ENCODE measurements around the gene VWDE.
"Not testable (repeated sequence)": the region's sequence is repeated elsewhere in the genome, so short reads cannot be mapped to it uniquely, and the experiment has no call there.

Gene VWDE

DNA sequence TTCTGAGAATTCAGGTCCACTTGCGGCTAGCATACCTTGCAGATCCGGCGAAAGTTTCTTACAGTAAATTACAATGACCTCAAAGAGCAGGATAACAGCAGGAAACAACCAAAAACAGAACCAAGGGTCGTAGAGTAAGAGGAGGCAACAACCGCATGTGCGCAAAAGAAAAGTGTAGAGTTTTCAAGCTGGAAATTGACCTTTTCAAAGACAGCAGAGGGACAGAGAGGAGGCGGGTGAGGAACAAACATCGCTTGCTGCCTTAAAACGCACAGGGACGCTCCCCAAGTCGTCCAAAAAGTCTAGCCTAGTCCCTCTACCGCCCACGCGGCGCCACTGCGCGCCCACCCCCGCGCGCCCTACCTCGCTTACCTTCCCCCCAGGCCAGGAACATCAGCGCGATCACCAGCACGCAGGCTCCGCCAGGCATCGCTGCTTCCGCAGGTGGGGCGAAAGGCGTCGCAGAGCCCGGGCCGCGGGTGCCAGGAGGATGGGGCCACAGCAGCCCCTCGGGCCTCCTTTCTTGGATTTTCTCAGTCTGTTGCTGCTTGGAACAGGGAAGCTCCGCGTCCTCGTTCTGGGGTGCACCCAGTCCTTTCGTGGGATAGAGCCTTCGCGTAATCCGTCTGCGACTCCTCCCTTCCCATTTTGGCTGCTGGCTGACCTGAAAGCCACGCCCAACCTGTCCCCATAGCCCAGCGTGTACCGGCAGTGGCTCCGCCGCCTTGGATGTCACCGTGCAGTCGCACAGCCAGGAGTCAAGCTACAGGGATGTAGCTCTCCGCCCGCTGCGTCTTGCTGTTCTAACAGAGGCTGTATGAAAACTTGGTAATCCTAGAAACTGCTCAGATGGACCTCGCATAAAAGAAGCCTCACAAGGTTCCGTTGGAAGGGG is at the start of gene VWDE:
Gene VWDE (minus strand): TSS at position 579 of the 895 bp plus-strand sequence. CDS start 149 bp downstream, at position 430.
- DNase-seq (ENCODE audit: low read depth in 2 of 2): no peak

DNA sequence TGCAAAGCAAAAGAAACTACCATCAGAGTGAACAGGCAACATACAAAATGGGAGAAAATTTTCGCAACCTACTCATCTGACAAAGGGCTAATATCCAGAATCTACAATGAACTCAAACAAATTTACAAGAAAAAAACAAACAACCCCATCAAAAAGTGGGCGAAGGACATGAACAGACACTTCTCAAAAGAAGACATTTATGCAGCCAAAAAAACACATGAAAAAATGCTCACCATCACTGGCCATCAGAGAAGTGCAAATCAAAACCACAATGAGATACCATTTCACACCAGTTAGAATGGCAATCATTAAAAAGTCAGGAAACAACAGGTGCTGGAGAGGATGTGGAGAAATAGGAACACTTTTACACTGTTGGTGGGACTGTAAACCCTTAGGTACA is 49.5 kb upstream of the VWDE start:
- not testable (repeated sequence) for DNase-seq (ENCODE audit: low read depth in 2 of 2)

DNA sequence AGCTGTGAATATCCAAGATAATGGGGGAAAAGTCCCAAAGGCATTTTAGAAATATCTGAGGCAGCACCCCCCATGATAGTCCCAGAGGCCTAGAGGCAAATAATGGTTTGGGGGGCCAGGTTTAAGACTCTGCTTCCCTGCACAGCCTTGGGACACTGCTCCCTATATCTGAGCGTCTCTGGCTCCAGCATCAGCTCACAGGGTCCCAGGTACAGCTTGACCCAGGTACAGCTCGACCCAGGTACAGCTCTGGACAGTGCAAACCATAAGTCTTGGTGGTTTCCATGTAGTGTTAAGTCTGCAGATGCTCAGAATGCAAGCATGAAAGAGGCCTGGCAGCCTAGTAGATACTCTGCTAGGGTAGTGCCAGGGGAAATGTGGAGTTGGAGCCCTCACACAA is 47.0 kb upstream of the VWDE start:
- no peak for DNase-seq (ENCODE audit: low read depth in 2 of 2)

DNA sequence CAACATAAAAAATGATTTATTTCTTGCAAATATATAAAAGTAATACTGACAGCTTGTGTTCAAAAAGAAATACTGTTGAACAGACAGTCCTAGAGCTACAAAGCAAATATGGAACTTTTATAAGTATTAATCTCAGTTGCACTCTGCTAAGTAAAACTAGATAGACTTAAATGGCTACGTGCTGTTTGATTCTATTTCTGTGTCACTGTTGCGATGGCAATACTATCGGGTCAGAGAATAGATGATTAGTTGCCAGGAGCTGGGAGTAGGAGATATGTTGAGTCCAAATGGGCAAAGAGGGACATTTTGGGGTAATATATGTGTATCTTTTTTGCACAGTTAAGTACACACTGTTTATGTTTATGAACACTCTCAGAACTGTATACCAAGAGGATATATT is 41.1 kb upstream of the VWDE start:
- DNase-seq (ENCODE audit: low read depth in 2 of 2): no peak

DNA sequence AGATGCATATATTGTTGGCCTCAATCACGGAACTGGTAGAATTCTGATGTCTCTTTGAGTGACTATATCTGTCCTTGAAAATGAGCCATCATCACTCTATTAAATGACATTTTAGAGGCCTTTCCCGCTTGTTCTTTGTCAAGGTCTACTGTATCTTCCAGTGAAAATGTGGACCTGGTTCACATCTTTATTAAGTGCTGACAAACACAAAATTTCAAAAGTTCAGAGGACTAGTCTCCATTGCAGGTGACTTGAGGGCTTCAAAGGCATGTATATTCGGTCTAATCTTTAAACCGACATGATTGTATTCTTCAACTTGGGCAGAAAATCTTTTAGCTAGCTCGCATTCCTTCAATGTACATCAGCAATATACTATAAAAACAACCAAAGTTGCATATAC is 36.6 kb upstream of the VWDE start:
- no peak for DNase-seq (ENCODE audit: low read depth in 2 of 2)

DNA sequence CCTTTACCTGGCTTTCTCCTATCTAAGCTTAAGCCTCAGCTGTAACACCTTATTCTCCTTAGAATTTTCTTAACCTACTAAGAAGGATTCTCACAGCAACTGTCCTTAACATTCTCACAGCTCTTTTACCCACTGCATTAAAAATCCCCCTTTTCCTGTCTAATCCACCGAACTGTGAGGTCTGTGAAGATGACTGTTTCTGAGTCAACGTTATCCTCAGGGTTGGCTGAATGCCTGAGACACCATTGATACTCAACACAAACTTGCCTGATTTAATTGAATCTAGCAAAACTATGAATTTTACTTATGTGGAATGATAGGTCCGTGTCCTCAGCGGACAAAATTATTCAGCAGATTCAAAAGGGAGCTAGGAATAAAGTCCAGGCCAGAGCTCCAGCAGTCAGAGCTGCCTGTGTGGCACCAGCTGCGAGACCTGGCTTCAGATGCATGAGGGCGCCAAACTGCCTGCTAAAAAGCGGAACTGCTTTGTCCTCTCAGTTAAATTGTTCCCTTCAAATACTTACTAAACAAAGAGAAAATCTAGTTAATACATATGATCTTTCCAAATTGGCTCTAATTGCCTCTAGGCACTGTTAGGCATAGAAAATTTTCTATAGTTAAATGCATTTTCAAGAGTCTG is 33.4 kb upstream of the VWDE start:
- no peak for DNase-seq (ENCODE audit: low read depth in 2 of 2)

DNA sequence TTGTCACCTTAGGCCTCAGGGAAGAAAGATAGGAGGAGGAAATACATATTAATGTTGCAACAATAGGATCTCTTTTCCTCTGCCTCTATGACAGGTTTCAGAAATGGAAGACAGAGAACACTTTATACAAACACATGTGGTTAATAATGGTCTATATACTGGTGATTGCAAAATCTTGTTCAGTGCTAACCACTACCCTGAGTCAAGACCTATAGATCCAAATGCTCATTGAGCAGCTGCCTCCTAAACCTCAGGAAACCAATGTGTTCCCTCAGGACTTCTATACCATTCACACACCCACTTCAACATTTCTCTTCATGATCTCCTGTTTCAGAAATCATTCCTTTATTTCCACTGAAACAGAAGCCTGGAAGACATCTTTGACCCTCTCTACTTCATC is 32.5 kb upstream of the VWDE start:
- DNase-seq (ENCODE audit: low read depth in 2 of 2): no peak

DNA sequence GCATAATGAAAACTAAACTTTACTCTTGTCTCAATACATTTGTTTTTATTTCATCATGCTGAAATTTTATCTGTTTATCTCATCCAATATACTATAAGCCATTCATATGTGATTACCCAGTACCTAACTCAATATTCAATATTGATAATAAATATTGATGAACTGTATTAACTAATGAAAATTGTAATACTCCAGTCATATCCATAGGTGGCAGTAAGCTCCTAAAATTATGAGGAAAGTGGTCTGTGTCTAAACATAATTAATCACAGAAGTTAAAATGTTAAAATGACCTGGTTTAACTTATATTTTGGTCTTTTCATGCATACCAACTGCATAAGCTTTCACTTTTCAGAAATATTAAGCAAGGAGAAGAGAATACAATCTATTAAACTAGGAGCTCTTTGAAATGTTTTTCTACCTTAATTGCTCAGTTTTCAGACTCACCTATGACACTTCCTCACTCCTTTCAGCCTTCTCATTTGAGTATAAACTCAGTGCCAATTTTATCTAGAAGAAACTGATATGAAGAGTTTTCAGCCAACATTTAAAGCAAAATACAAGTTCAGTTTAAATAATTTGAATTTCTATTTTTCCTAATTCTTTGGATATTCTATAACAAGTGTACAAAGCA is 30.5 kb upstream of the VWDE start:
- DNase-seq (ENCODE audit: low read depth in 2 of 2): no peak

DNA sequence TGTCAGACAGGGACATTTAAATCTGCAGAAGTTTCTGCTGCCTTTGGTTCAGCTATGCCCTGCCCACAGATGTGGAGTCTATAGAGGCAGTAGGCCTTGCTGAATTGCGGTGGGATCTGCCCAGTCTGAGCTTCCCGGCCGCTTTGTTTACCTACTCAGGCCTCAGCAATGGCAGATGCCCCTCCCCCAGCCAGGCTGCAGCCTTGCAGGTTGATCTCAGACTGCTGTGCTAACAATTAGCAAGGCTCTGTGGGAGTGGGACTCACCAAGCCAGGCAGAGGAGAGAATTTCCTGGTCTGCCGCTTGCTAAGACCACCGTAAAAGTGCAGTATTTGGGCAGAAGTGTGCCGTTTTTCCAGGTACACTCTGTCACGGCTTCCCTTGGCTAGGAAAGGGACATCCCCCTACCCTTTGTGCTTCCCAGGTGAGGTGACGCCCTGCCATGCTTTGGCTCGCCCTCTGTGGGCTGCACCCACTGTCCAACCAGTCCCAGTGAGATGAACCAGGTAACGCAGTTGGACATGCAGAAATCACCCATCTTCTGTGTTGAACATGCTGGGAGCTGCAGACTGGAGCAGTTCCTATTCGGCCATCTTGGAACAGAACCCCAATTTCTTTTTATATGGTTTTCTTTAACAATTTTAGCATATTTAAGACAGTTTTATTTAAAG is 28.4 kb upstream of the VWDE start:
- no peak for DNase-seq (ENCODE audit: low read depth in 2 of 2)

DNA sequence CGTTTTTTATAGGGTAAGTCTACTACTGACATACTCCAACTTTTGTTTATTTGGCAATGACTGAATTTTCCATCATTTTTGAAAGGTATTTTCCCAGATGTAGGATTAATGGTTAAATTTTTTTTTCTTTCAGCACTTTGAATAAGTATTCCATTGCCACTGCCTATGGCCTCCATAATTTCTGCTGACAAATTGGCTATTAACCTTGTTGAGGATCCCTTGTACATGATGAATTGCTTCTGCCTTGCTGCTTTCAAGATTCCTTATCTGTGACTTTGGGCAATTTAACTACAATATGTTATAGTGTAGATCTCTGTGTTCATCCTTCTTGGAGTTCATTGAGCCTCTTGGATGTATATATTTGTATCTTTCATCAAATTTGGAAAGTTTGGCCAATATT is 21.6 kb upstream of the VWDE start:
- no peak for DNase-seq (ENCODE audit: low read depth in 2 of 2)

DNA sequence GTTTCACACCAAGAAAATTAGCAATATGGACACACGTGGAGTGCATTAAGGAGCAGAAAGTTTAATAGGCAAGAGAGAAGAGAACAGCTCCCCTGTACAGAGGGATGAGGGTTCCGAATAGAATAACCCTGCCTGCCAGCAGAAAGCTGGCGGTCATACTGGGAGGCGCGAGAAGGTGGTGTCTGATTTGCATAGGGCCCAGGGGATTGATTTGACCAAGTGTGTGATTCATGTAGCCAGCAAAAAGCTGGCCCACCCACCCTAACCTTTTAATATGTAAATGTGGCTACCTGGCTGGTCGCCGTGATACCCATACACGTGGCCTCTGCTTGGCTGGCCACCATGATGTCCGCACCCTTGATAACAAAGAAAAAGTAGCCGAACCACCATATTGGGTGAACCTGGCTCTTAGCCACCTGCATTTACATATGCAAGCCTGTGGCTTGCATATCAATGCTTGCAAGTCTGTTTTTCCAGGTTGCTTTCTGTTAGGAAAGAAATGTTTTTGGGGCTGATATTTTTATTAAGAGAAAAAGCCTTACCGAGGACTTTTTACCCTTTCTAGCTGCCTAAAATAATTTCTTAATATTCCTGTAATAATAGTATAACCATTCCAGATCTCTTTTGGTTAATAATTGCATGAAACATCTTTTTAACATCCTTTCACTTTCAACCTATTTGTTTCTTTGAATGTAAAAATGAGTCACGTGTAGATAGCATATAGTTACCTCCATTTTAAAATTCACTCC is 20.5 kb upstream of the VWDE start:
- no peak for DNase-seq (ENCODE audit: low read depth in 2 of 2)

DNA sequence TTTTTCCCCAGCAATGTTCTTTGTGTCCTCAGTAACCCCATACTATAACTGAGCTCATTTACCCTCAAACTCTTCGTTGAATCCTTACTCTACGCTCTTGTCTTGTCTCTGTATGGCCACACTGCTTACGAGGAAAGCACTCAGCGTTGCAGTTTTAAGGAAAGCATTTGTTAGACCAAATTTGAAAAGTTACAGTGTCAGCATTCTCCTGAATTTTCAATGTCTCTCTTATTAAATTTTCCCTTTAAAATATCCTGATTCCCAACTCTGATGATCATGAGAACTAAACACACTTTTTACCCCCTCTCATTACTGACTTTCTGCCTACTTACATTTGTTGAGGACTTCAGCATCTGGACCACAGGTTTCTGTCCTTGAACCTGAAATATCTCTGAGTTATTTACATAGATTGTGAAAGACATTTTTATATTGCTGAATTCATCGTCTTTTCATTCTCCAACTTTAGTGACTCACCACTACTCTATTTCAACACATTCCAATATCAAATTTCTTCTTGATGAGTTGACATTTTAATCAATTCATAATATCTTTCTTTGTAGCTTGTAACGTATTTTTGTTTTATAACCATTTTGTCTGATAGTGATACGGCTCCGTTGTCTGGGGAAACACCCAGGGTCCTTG is 19.8 kb upstream of the VWDE start:
- no peak for DNase-seq (ENCODE audit: low read depth in 2 of 2)

DNA sequence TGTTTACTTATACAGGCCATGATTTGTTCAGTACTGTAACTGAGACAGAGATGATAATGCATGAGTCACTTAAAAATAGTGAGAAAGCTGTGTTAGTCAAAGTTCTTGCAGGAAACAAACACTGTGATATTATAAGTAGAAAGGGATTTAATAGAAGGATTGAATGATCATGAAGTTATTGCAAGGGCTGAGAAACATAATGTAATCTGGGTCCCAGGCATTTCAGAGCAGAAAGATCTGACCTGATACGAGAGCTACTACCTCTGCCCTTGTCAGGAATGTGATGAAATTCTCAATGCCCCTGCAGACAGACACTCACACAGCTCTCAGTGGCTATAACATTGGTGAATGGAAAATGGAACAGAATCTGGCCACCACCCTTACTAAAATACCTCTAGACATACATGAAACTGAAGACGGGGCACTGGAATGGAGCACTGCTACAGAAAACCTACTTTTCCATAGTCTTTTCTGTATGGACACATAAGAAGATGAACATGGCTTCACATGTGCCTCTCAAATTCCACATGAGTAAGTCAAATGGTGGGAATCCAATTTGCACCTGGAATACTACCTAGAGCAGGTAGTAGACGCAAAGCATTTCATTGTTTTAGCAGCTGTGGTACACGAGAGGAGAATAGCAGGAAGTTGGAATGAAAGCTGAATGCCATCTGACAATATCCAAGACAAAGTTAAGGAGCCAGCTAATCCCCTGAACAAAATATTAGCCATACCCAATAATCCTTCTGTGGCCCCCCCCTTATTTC is 19.1 kb upstream of the VWDE start:
- DNase-seq (ENCODE audit: low read depth in 2 of 2): no peak

DNA sequence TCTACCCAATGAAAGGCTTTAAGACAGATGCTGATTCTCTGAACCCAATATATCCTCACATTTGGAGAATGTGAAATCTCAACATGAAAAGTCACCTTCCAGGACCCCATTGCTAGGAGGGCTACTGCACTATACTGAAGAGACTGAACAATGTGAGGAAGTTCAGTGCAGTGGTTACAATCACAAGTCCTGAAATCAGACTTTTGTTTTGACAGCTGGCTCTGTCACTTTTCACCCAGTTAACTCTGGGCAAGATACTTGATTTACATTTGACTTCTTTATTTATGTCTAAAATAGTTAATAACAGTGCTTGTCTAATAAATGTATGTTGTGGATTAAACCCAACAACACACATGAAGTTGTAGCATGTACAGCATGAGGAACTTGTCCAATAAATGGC is 14.8 kb upstream of the VWDE start:
- no peak for DNase-seq (ENCODE audit: low read depth in 2 of 2)

DNA sequence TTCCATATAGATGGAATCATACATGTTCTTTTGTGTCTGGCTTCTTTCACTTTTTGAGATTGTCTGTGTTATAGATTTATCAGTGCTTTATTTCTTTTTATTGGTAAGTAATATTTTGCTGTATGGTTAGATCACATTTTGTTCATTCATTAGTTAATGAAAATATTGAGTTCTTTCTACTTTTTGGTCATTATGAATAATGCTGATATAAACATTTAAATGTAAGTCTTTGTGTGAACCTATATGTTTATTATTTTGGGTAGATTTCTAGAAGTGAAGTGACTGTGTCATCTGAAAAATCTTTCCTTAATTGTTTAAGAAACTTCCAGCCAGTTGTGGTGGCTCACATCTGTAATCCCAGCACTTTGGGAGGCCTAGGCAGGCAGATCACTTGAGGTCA is 11.4 kb upstream of the VWDE start:
- no peak for DNase-seq (ENCODE audit: low read depth in 2 of 2)

DNA sequence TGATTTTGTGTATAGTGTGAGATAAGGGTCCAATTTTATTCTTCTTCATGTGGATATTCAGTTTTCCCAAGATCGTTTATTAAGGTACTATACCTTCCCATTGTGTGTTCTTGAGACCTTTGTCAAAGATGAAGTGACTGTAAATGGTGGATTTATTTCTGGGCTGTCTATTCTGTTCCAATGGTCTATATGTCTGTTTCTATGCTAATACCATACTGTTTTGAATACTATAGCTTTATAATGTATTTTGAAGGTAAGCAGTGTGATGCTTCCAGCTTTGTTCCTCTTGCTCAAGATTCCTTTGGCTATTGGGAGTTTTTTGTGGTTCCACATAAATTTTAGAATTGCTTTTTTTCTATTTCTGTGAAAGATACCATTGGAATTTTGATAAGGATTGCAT is 8.7 kb upstream of the VWDE start:
- DNase-seq (ENCODE audit: low read depth in 2 of 2): no peak

DNA sequence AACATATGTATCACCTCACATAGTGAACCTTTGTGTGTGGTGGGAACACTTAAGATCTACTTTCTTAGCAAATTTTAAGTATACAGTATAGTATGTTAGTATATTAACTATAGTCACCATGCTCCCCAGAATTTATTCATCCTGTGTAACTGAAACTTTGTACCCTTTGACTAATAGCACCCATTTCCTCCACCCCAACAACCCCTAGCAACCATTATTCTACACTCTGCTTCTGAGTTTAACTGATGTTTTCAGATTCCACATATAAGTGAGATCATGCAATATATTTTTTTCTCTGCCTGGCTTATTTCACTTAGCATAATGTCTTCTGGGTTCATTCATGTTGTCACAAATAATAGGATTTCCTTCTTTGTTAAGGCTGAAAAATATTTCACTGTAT is 6.9 kb upstream of the VWDE start:
- DNase-seq (ENCODE audit: low read depth in 2 of 2): no peak

DNA sequence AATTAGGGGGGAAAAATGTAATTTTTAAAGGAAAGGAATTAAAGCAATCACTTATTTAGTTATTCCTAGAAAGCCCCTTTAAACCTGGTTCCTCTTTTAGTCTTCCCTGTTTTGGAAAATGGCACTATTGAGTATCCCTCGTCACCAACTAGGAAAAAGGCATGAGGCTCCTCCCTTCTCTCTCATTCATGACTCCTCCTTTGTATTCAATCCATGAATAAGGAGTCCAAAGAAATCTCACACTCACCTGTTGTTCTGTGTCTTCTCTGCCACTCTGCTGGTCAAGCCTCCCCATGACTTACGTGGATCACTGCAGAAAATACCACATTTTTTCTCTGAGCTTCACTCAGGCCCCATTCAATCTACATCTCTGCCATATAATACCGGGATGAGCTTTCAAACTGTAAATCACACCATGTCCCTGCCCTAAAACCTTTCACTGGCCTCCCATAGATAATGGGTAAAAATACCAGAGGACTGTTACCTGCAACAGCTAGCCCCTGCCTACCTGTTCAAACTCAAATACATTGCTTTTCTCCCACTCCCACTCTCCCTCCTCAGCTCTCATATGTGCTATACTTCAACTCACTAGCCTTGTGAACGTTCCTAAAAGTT is 5.5 kb upstream of the VWDE start:
- DNase-seq (ENCODE audit: low read depth in 2 of 2): no peak

DNA sequence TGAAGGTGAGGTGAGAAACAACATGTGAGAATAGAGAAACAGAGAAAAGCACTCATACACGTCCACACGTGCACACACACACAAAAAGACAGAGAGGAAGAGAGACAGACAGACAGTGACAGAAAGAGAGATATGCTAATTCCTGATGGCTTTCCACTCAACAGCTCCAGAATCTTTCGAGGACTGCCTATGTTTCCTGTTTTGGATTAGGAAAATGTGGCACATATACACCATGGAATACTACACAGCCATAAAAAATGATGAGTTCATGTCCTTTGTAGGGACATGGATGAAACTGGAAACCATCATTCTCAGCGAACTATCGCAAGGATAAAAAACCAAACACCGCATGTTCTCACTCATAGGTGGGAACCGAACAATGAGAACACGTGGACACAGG is 4.0 kb upstream of the VWDE start:
- DNase-seq (ENCODE audit: low read depth in 2 of 2): not testable (repeated sequence)

DNA sequence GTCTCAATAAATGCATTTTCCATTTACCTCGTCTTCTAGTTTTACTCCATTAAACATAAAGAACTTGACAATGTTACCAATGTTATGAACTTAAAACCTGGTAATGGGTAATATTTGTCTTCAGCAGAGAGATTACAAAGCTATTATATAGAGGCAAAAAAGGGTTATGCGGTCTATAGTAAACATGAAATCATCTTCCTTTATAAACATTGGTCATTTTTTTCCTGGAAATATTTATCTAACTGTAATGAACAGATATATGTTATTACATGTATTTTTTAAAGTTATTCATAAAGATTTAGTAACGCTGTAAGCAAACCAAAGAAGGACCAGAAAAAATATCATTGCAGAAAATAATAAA is 1.3 kb downstream of the VWDE start:
- no peak for DNase-seq (ENCODE audit: low read depth in 2 of 2)

Measured in stimulated activated CD8-positive, alpha-beta memory T cell treated with anti-CD3 and anti-CD28 coated beads, Interleukin-7, amount 100 ng/mL, for 1 hour (primary cell).